PC-9 (cell line): ENCODE results near the gene SLC66A1.

Source experiments
- EZH2 ChIP-seq: fragments of 200-600 bp; sonication (generic); IDR thresholded peaks from 2 replicates; pipeline ENCODE4 v1.8.0; 2017; ENCODE audit warnings: antibody characterized with exemption, low read depth
- TF ChIP-seq, protein P1 (sequence below): fragments of 200-600 bp; sonication (generic); conservative IDR thresholded peaks from 2 replicates; pipeline ENCODE4 v1.6.1; 2017; ENCODE audit warnings: mixed run types, antibody characterized with exemption, mild to moderate bottlenecking, moderate library complexity

- TF ChIP-seq, protein P1, sequence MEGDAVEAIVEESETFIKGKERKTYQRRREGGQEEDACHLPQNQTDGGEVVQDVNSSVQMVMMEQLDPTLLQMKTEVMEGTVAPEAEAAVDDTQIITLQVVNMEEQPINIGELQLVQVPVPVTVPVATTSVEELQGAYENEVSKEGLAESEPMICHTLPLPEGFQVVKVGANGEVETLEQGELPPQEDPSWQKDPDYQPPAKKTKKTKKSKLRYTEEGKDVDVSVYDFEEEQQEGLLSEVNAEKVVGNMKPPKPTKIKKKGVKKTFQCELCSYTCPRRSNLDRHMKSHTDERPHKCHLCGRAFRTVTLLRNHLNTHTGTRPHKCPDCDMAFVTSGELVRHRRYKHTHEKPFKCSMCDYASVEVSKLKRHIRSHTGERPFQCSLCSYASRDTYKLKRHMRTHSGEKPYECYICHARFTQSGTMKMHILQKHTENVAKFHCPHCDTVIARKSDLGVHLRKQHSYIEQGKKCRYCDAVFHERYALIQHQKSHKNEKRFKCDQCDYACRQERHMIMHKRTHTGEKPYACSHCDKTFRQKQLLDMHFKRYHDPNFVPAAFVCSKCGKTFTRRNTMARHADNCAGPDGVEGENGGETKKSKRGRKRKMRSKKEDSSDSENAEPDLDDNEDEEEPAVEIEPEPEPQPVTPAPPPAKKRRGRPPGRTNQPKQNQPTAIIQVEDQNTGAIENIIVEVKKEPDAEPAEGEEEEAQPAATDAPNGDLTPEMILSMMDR: no peak
- TF ChIP-seq EZH2: no peak
Observed at GRCh38 chr1:19338323-19338762, 26.2 kb downstream of the SLC66A1 start.
